Esophagus squamous epithelium (tissue), 4 donors: ENCODE data around the gene ATXN2L.
"Not testable (repeated sequence)": the region's sequence is repeated elsewhere in the genome, so short reads cannot be mapped to it uniquely, and the experiment has no call there.

Experiments used
- POLR2A ChIP-seq, 4 donors: fragments of 450-650 bp; IDR thresholded peaks; one replicate each; pipeline ENCODE4 v1.6.1; 2017; ENCODE audit warnings: antibody characterized with exemption in 4 of 4, mild to moderate bottlenecking in 4 of 4, moderate library complexity in 3 of 4
- TF ChIP-seq, protein P1 (sequence below), 6 experiments: fragments of 450-650 bp in 4 of 6; fragments of 200-600 bp in 2 of 6; sonication (generic) in 2 of 6; IDR thresholded peaks; one replicate each; pipeline ENCODE4 v1.5.1; 2016 to 2019; ENCODE audit warnings: antibody characterized with exemption in 6 of 6, mild to moderate bottlenecking in 4 of 6, moderate library complexity in 4 of 6

DNA sequence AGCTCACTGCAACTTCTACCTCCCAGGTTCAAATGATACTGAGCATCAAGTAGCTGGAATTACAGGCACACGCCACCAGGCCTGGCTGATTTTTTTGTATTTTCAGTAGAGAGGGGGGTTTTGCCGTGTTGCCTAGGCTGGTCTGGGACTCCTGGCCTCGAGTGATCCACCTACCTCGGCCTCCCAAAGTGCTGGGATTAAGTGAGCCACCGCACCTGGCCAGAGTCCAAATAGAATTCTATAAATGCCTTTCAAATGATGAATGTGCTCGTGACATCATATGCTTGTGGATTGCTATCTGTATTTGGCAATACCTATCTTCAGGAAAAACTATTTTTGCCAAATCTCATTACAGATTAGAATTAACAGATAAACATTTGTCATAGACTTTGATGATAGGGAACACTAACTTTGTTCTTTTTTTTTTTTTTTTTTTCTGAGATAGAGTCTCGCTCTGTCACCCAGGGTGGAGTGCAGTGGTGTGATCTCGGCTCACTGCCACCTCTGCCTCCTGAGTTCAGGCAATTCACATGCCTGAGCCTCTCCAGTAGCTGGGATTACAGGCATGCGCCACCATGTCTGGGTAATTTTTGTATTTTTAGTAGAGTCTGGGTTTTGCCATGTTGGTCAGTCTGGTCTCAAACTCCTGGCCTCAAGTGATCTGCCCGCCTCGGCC is 15.2 kb upstream of the ATXN2L start:
- TF ChIP-seq, protein P1, sequence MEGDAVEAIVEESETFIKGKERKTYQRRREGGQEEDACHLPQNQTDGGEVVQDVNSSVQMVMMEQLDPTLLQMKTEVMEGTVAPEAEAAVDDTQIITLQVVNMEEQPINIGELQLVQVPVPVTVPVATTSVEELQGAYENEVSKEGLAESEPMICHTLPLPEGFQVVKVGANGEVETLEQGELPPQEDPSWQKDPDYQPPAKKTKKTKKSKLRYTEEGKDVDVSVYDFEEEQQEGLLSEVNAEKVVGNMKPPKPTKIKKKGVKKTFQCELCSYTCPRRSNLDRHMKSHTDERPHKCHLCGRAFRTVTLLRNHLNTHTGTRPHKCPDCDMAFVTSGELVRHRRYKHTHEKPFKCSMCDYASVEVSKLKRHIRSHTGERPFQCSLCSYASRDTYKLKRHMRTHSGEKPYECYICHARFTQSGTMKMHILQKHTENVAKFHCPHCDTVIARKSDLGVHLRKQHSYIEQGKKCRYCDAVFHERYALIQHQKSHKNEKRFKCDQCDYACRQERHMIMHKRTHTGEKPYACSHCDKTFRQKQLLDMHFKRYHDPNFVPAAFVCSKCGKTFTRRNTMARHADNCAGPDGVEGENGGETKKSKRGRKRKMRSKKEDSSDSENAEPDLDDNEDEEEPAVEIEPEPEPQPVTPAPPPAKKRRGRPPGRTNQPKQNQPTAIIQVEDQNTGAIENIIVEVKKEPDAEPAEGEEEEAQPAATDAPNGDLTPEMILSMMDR (IDR thresholded peaks at IDR 0.05), result not testable (repeated sequence)
- TF ChIP-seq POLR2A (IDR thresholded peaks at IDR 0.05), result not testable (repeated sequence)
